Ovary (tissue), 9 donors: ENCODE measurements around the gene DPH6. TPM values are rescaled to one million over a fixed set of nuclear protein-coding genes. Genes with fewer than 3 reads are reported as not detected.
"Not testable (repeated sequence)": the region's sequence is repeated elsewhere in the genome, so short reads cannot be mapped to it uniquely, and the experiment has no call there.

Experiments used
- DNase-seq, 5 donors: peaks; one replicate each; pipeline ENCODE4 v3.0.0-alpha.2; 2019 to 2020
- H3K27ac ChIP-seq, 2 donors: fragments of 200-600 bp; one replicate each; pipeline versions ENCODE4 v1.5.1 to v1.8.0; 2019 to 2022
- H3K27me3 ChIP-seq: fragments of 200-600 bp; one replicate; pipeline ENCODE4 v1.8.0; 2022
- H3K36me3 ChIP-seq: fragments of 200-600 bp; sonication (generic); one replicate; pipeline ENCODE4 v1.5.1; 2019
- H3K4me1 ChIP-seq: one replicate; pipeline ENCODE4 v1.8.1; 2013; ENCODE audit warnings: mild to moderate bottlenecking, moderate library complexity; ENCODE audit not compliant: insufficient read depth
- H3K4me3 ChIP-seq: fragments of 200-600 bp; sonication (generic); one replicate; pipeline ENCODE4 v1.5.1; 2017
- H3K9me3 ChIP-seq, 2 donors: fragments of 200-600 bp in 1 of 2; sonication (generic) in 1 of 2; one replicate each; pipeline versions ENCODE4 v1.5.1 to v1.8.1; 2013 to 2019; ENCODE audit warnings: mild to moderate bottlenecking in 1 of 2, moderate library complexity in 1 of 2
- EP300 ChIP-seq: sonication (generic); formaldehyde crosslinking; IDR thresholded peaks from one replicate; pipeline ENCODE4 v1.6.1; 2017; ENCODE audit warnings: antibody characterized with exemption
- POLR2A ChIP-seq: fragments of 450-650 bp; IDR thresholded peaks from one replicate; pipeline ENCODE4 v1.6.1; 2017; ENCODE audit warnings: antibody characterized with exemption, mild to moderate bottlenecking, moderate library complexity
- WGBS, 3 donors: extraction: QIAGEN DNeasy Blood & Tissue Kit in 1 of 3; methylation state at CpG; one replicate each; pipeline versions ENCODE4 v1.1.5 to v1.1.7; 2013 to 2017; 5-methylcytosine and 5-hydroxymethylcytosine counted together
- intact Hi-C, 4 donors: fragments of 100-400 bp; cut with DNase I; formaldehyde crosslinking; loops; one replicate each; pipeline versions ENCODE4 v1.11.0 to v1.15.1; 2022 to 2023
- polyA plus RNA-seq, 2 donors: library from polyadenylated mRNA; stranded (reverse); fragments of 200-250 nt in 1 of 2; fragments of 350-450 nt in 1 of 2; fragmentation: Illumina TruSeq in 1 of 2; extraction: RNeasy Lipid Tissue Mini Kit (QIAGEN cat#74804) in 1 of 2; gene quantifications; one replicate each; pipeline ENCODE4 v1.2.3, GENCODE V29; 2013 to 2014
- total RNA-seq, 7 donors: library from RNA; depleted of rRNA in 2 of 7; stranded (reverse); fragments of >200 nt in 2 of 7; fragmentation: NEBNext Ultra II Directional in 3 of 7; extraction: Animal tissue kit (Norgen Biotek cat#: 25700) in 3 of 7; gene quantifications; one replicate each; pipeline versions ENCODE4 v1.1.0 to v1.2.4, GENCODE V29; 2016 to 2023
- TF ChIP-seq, protein P1 (sequence below), 3 donors: fragments of 450-650 bp in 2 of 3; fragments of 200-600 bp in 1 of 3; IDR thresholded peaks; one replicate each; pipeline versions ENCODE4 v1.5.1 to v1.8.0; 2016 to 2022; ENCODE audit warnings: antibody characterized with exemption in 3 of 3, mild to moderate bottlenecking in 1 of 3
- donor health status: DM: no; HTN: no; CAD: no; lungs with moderate emphysema.
- donor health status: DM: no; HTN: no; CAD: no.
- donor health status: Bipolar disorder and iron deficiency.
- donor health status: DM: yes; HTN: yes; CAD: no.
- donor health status: DM: no; HTN: no; CAD: no.
- donor health status: DM: yes; HTN: yes; CAD: no.

DPH6 gene
- total and polyA plus RNA-seq, 9 donors: 9.7 to 32.1 (median 24.2) TPM

DNA sequence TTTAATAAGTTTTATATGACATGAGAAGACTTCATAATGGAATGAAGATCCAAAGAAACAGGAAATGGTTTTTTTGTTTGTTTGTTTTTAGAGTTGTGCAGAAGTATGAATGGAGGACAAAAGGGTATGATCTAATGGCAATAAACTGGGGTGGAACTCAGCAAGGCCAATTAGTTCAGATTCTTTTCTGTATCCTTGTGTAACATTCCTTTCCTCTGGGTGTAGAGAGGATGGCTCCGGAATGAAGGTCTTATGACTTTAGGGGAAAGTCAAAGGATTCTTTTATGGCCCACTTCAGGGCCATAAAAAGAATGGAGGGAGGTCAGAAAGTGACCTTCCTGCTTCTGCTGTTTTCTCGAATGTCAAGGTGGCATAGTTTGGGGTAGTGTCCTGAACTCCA is 152.6 kb downstream of the DPH6 start:
- H3K4me3 ChIP-seq: no peak overlapping the region
- TF ChIP-seq, protein P1, sequence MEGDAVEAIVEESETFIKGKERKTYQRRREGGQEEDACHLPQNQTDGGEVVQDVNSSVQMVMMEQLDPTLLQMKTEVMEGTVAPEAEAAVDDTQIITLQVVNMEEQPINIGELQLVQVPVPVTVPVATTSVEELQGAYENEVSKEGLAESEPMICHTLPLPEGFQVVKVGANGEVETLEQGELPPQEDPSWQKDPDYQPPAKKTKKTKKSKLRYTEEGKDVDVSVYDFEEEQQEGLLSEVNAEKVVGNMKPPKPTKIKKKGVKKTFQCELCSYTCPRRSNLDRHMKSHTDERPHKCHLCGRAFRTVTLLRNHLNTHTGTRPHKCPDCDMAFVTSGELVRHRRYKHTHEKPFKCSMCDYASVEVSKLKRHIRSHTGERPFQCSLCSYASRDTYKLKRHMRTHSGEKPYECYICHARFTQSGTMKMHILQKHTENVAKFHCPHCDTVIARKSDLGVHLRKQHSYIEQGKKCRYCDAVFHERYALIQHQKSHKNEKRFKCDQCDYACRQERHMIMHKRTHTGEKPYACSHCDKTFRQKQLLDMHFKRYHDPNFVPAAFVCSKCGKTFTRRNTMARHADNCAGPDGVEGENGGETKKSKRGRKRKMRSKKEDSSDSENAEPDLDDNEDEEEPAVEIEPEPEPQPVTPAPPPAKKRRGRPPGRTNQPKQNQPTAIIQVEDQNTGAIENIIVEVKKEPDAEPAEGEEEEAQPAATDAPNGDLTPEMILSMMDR (IDR thresholded peaks at IDR 0.05): no peak
- TF ChIP-seq EP300 (no peak), POLR2A (no peak)
- intact Hi-C loops: loop anchor here in 1 of 4 donors (10.0 kb wide), 1 partner anchor 59 kb away; no protein-coding TSS in a partner anchor
- DNase-seq: no peak
- H3K36me3 ChIP-seq: no peaks in the 10 kb centered on the region
- H3K9me3 ChIP-seq: no peaks in the 10 kb centered on the region
- 69 to 80% (median 73%) methylated on average over 2 of the region's 2 CpGs for WGBS, 3 donors
- H3K27ac ChIP-seq: no peak overlapping the region
- no peaks in the 10 kb centered on the region for H3K4me1 ChIP-seq
- no peaks in the 10 kb centered on the region for H3K27me3 ChIP-seq

DNA sequence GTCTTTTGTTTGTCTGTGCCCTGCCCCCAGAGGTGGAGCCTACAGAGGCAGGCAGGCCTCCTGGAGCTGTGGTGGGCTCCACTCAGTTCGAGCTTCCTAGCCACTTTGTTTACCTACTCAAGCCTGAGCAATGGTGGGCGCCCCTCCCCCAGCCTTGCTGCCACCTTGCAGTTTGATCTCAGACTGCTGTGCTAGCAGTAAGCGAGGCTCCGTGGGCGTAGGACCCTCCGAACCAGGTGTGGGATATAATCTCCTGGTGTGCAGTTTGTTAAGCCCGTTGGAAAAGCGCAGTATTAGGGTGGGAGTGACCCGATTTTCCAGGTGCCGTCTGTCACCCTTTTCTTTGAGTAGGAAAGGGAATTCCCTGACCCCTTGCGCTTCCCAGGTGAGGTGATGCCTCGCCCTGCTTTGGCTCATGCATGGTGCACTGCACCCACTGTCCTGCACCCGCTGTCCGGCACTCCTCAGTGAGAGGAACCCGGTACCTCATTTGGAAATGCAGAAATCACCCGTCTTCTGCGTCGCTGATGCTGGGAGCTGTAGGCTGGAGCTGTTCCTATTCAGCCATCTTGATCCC is 154.5 kb downstream of the DPH6 start:
- not testable (repeated sequence) for H3K36me3 ChIP-seq, DNase-seq, H3K27ac ChIP-seq, H3K4me1 ChIP-seq, H3K27me3 ChIP-seq, H3K4me3 ChIP-seq, H3K9me3 ChIP-seq
- intact Hi-C loops: loop anchor here in 1 of 4 donors (10.0 kb wide), 1 partner anchor 57 kb away; no protein-coding TSS in a partner anchor
- WGBS, 3 donors: 95 to 97% (median 96%) methylated on average over 18 of the region's 18 CpGs

DNA sequence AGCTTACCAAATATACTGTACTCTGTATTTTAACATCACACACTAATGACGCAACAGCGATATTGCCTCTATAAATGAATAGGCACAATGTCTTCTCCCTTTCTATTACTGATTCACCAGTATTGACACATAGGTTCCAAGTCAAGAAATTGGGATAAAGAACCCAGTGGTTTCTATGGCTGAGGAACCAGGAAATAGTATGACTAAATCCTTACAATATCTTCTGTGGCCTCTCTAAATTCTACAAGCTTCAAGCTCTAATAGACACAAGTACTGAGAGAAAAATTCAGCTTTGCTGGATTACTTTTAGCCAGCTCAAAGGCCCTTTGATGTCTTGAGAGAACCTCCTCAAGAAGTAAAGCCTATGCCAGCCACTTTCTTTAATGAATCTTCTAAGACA is 162.5 kb downstream of the DPH6 start:
- Histone ChIP-seq H3K9me3 (no peaks in the 10 kb centered on the region), H3K4me1 (no peaks in the 10 kb centered on the region), H3K4me3 (no peak overlapping the region), H3K36me3 (no peaks in the 10 kb centered on the region), H3K27ac (no peak overlapping the region), H3K27me3 (no peaks in the 10 kb centered on the region)
- intact Hi-C loops: no loop called here
- no peak for DNase-seq
- TF ChIP-seq, protein P1 (IDR thresholded peaks at IDR 0.05): no peak
- TF ChIP-seq EP300 (no peak), POLR2A (no peak)
- 96 to 97% (median 96%) methylated on average over 2 of the region's 2 CpGs for WGBS, 3 donors

DNA sequence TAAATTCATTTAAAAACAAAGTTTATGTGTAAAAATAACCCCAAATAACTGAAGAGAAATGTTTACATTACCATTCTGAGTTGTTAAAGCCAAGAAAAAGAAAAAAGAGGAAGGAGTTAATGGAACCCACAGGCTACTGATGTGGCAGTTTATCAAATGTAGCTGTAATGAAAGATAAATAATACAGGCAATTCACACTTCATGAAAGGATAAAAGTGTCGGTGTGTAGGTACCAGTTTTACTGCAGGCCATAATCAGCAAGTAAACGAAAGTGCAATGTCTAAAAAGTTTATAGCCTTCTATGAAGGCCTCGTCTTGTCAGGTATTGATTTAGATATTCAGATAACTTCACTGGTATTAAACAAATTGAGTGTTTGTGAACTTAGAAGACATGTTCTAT is 164.6 kb downstream of the DPH6 start:
- 73 to 76% (median 73%) methylated on average over 3 of the region's 3 CpGs for WGBS, 3 donors

DNA sequence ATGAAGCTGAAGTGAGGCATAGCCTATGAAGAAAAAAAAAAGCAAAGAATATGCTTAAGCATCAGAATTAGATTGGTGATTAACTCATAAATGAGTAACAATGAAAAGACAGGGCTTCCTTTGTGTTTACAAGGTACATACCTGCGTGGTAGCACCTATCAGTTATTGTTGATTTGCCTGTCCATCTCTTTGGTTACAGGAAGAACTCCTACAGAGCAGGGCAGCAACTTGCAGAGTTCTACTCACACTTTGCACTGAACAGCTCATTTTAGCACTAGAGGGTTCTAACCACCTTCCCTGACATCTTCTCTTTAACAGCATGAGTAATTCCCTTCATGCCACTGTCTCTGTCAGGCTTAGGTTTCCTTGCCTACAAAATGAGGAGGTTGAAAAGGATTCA is 166.0 kb downstream of the DPH6 start:
- DNase-seq: no peak
- intact Hi-C loops: no loop called here
- WGBS, 3 donors: 91 to 97% (median 91%) methylated on average over 1 of the region's 1 CpG
- Histone ChIP-seq H3K27ac (no peak overlapping the region), H3K36me3 (no peaks in the 10 kb centered on the region), H3K4me3 (no peak overlapping the region), H3K4me1 (no peaks in the 10 kb centered on the region), H3K9me3 (no peaks in the 10 kb centered on the region), H3K27me3 (no peaks in the 10 kb centered on the region)
- TF ChIP-seq POLR2A (no peak), EP300 (no peak)
- TF ChIP-seq, protein P1 (IDR thresholded peaks at IDR 0.05): no peak

More for the DNA sequence above, 164.6 kb downstream of the DPH6 start:
- TF ChIP-seq, protein P1 (IDR thresholded peaks at IDR 0.05): no peak
- TF ChIP-seq EP300 (no peak), POLR2A (no peak)
- no peak overlapping the region for H3K27ac ChIP-seq
- DNase-seq: no peak
- intact Hi-C loops: no loop called here
- no peaks in the 10 kb centered on the region for H3K4me1 ChIP-seq
- no peaks in the 10 kb centered on the region for H3K9me3 ChIP-seq
- no peak overlapping the region for H3K4me3 ChIP-seq
- H3K27me3 ChIP-seq: no peaks in the 10 kb centered on the region
- no peaks in the 10 kb centered on the region for H3K36me3 ChIP-seq

DNA sequence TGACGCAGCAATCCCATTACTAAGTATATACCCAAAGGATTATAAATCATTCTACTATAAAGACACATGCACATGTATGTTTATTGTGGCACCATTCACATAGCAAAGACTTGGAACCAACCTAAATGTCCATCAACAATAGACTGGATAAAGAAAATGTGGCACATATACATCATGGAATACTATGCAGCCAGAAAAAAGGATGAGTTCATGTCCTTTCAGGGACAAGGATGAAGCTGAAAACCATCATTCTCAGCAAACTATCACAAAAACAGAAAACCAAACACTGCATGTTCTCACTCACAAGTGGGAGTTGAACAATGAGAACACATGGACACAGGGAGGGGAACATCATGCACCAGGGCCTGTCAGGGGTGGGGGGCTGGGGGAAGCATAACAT is 167.5 kb downstream of the DPH6 start:
- H3K36me3 ChIP-seq, DNase-seq, H3K9me3 ChIP-seq, H3K27ac ChIP-seq, H3K27me3 ChIP-seq, H3K4me3 ChIP-seq, intact Hi-C loops, H3K4me1 ChIP-seq: not testable (repeated sequence)
- WGBS, 3 donors: 94 to 97% (median 95%) methylated on average over 1 of the region's 1 CpG
